Fibroblast of mammary gland (primary cell): Measurements from ENCODE around the gene MAP3K21.

Experiments
- DNase-seq: peaks from one replicate; pipeline ENCODE4 v3.0.0-alpha.2; 2010; ENCODE audit warnings: low read depth
- H3K4me3 ChIP-seq: 2 replicates; pipeline ENCODE4 v1.5.1; 2011; ENCODE audit warnings: low read depth, mild to moderate bottlenecking, low read length, moderate library complexity; ENCODE audit not compliant: control insufficient read depth
- TF ChIP-seq, protein P1 (sequence below): conservative IDR thresholded peaks from 2 replicates; pipeline ENCODE4 v1.5.1; 2011; ENCODE audit warnings: low read depth, low read length, inconsistent platforms; ENCODE audit not compliant: control insufficient read depth, insufficient read depth

Gene MAP3K21

DNA sequence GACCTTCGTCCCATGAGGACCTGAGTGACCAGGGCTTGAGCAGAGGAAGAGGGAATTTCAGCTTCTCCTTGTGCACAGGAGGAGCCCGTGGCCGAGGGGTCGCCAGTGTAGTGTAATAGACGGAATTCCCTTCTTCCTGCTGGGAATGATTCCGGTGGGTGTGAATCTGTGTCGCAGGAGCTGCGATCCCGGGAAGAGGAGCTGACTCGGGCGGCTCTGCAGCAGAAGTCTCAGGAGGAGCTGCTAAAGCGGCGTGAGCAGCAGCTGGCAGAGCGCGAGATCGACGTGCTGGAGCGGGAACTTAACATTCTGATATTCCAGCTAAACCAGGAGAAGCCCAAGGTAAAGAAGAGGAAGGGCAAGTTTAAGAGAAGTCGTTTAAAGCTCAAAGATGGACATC lies 34.4 kb downstream of the MAP3K21 start:
- no peak for DNase-seq
- H3K4me3 ChIP-seq, result no peak overlapping the region
- TF ChIP-seq, protein P1, sequence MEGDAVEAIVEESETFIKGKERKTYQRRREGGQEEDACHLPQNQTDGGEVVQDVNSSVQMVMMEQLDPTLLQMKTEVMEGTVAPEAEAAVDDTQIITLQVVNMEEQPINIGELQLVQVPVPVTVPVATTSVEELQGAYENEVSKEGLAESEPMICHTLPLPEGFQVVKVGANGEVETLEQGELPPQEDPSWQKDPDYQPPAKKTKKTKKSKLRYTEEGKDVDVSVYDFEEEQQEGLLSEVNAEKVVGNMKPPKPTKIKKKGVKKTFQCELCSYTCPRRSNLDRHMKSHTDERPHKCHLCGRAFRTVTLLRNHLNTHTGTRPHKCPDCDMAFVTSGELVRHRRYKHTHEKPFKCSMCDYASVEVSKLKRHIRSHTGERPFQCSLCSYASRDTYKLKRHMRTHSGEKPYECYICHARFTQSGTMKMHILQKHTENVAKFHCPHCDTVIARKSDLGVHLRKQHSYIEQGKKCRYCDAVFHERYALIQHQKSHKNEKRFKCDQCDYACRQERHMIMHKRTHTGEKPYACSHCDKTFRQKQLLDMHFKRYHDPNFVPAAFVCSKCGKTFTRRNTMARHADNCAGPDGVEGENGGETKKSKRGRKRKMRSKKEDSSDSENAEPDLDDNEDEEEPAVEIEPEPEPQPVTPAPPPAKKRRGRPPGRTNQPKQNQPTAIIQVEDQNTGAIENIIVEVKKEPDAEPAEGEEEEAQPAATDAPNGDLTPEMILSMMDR, result no peak

DNA sequence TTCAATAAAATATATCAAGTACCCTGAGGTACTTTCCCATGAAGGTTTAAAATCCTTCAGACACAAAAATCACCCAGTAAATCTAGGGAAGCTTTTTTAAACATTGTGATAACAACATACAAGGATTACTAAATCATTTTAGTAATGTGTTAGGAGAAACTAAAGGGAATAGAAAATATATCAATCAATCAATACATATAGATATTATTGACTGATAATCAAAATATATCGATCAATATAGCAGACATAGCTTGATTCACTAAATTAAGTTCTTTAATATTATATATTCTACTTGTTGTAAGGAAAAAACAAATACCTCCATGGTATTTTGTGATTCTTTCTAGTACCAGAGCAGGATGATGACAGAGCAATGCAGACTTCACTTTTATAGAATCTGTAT lies 35.2 kb downstream of the MAP3K21 start:
- no peak for DNase-seq
- H3K4me3 ChIP-seq, result no peak overlapping the region
- TF ChIP-seq, protein P1, result no peak

DNA sequence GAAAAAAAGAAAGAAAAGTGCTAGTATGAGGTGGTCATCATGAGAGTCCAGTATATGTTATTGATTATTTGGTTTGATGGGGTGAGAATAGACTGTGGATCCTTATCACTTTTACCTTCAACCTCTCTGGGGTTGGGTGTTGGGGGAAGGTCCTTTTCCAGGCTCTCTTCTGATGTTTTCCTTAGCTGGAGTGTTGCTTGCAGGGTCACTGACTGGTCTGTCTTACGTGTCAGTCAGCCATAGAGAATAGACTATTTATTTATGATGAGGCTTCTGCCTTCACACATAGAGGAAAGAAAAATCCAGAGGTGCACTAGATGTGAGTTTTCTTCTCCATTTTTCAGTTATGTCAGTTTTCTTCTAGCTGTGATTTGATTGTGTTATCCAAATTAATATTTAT lies 36.5 kb downstream of the MAP3K21 start:
- H3K4me3 ChIP-seq, result no peak overlapping the region
- DNase-seq, result no peak
- TF ChIP-seq, protein P1, result no peak

DNA sequence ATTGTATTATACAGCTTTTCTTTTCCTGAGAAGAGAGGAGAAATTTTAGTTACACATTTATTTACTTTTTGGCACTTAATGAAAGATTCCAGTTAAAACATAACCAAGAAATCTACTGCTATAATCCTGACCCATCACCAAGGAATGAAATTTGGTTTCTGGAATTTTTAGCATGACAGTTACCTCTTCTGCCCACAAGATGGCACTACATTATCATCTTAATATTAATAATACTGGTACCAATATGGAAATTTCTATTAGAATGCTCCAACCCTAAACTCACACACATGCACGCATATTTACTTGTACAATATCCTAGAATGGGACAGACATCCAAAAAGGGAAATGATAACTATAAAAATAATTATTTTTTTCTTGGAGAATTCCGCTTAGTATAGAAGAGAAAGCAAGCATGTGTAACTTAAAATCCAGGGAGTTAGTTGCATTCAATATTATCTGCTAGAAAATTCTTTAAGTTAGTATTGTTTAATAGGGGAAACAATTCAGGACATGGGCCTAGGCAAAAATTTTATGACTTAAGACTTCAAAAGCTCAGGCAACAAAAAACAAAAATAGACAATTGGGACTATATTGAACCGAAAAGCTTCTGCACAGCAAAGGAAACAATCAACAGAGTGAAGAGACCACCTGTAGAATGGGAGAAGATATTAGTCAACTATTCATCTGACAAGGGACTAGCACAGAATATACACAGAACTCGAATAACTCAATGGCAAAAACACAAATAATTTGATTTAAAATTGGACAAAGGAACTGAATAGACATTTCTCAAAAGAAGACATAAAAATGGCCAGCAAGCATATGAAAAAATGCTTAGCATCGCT lies 37.4 kb downstream of the MAP3K21 start:
- DNase-seq, result peak; percentile 26
- TF ChIP-seq, protein P1, result peak; percentile 70
- no peak overlapping the region for H3K4me3 ChIP-seq

DNA sequence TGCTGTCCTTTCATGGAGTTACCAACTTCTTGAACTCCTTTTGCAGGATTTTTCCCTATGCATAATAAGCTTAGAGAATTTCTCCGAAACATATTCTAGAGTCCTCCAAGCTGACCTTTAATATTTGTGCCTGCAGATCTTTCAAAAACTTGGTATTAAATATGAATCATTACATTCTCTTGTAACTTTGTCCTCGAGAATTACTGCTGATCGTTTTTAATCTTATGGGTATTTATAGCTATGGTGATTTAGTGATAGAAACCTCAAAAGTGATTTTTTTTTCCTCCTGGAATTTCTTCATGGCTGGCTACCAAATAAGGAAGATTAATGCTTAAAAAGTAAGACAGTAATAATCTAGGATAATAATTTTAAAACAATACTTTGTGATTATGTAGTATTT lies 39.1 kb downstream of the MAP3K21 start:
- DNase-seq, result no peak
- no peak overlapping the region for H3K4me3 ChIP-seq
- TF ChIP-seq, protein P1, result no peak

DNA sequence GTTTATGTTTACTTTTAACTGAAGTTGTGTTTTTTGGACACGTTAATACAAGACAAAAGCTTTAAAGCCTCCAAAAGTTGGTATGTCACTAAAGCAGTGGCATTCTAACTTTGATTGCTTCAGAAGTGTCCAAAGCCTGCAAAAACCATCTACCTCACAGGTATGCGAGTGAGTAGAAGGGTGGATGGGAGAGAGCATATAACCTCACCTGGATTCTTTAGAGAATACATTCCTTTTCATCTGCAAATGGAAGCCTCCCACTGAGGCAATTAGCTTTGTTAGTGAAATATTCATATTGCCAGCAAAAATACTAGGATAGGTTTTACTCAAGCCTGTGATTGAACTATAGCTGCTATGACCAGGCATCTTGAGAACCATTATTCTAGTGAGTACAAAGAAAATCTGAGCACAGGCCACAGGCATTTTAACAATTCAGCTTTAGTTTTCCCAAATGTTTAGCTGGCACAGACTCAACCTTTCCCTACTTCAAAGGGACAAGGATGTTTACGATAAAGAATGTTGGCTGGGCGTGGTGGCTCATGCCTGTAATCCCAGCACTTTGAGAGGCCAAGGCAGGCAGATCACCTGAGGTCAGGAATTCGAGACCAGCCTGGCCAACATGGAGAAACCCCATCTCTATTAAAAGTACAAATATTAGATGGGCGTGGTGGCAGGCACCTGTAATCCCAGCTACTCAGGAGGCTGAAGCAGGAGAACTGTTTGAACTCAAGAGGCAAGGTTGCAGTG lies 39.7 kb downstream of the MAP3K21 start:
- no peak overlapping the region for H3K4me3 ChIP-seq
- no peak for DNase-seq
- TF ChIP-seq, protein P1, result no peak
